ENCODE results near the gene SLC8A3.

The SLC8A3 gene

GRCh38 chr14:70014406-70015095, 174.2 kb downstream of the SLC8A3 start:
- no peak for TF ChIP-seq CTCF (IDR thresholded peaks at IDR 0.05; ENCODE audit: low read depth, low read length)
- DNase-seq: no peak
- no peaks in the 10 kb centered on the region for H3K4me1 ChIP-seq
- H3K36me3 ChIP-seq: no peaks in the 10 kb centered on the region
- no peaks in the 10 kb centered on the region for H3K9me3 ChIP-seq
- peaks cover 21% of the 10 kb centered on the region for H3K27me3 ChIP-seq
- H3K4me3 ChIP-seq (ENCODE audit: low read depth, low read length): no peak overlapping the region

- no peaks in the 10 kb centered on the region for H3K4me1 ChIP-seq
- H3K27me3 ChIP-seq: peaks cover 21% of the 10 kb centered on the region
- TF ChIP-seq CTCF (IDR thresholded peaks at IDR 0.05; ENCODE audit: low read depth, low read length): peak; percentile 90
- no peaks in the 10 kb centered on the region for H3K9me3 ChIP-seq
- DNase-seq: peak; percentile 62
- H3K36me3 ChIP-seq: no peaks in the 10 kb centered on the region
- H3K4me3 ChIP-seq (ENCODE audit: low read depth, low read length): no peak overlapping the region
Measured at GRCh38 chr14:70013271-70013873, 175.4 kb downstream of the SLC8A3 start.

- no peak for DNase-seq
- TF ChIP-seq CTCF (IDR thresholded peaks at IDR 0.05; ENCODE audit: low read depth, low read length): no peak
- peaks cover 10% of the 10 kb centered on the region for H3K27me3 ChIP-seq
- no peaks in the 10 kb centered on the region for H3K9me3 ChIP-seq
- H3K36me3 ChIP-seq: no peaks in the 10 kb centered on the region
- H3K4me3 ChIP-seq (ENCODE audit: low read depth, low read length): no peak overlapping the region
- no peaks in the 10 kb centered on the region for H3K4me1 ChIP-seq
Measured at GRCh38 chr14:70011708-70012107, 177.0 kb downstream of the SLC8A3 start.

GRCh38 chr14:70011098-70011497, 177.7 kb downstream of the SLC8A3 start:
- DNase-seq: no peak
- TF ChIP-seq CTCF (IDR thresholded peaks at IDR 0.05; ENCODE audit: low read depth, low read length): no peak
- Histone ChIP-seq H3K27me3 (peaks cover 5% of the 10 kb centered on the region), H3K4me1 (no peaks in the 10 kb centered on the region), H3K4me3 (ENCODE audit: low read depth, low read length) (no peak overlapping the region), H3K36me3 (no peaks in the 10 kb centered on the region), H3K9me3 (no peaks in the 10 kb centered on the region)

- no peaks in the 10 kb centered on the region for H3K36me3 ChIP-seq
- no peaks in the 10 kb centered on the region; the same call in 1 of the 2 replicates for H3K27me3 ChIP-seq
- no peak overlapping the region for H3K4me3 ChIP-seq (ENCODE audit: low read depth, low read length)
- no peak for DNase-seq
- no peak for TF ChIP-seq CTCF (IDR thresholded peaks at IDR 0.05; ENCODE audit: low read depth, low read length)
- H3K9me3 ChIP-seq: no peaks in the 10 kb centered on the region
- no peaks in the 10 kb centered on the region for H3K4me1 ChIP-seq
Measured at GRCh38 chr14:70009961-70010360, 178.8 kb downstream of the SLC8A3 start.
